H9 (cell line): ENCODE measurements around the gene MAPKAP1. TPM values are rescaled to one million over a fixed set of nuclear protein-coding genes. Genes with fewer than 3 reads are reported as not detected.

ENCODE experiments used
- DNase-seq: peaks from one replicate; pipeline ENCODE4 v3.0.0-alpha.2; 2017
- H2AFZ ChIP-seq: one replicate; pipeline ENCODE4 v1.6.1; 2013; ENCODE audit warnings: mild to moderate bottlenecking, low read length, control low read depth, moderate library complexity
- H2AK5ac ChIP-seq: 2 replicates; pipeline ENCODE4 v1.6.1; 2013; ENCODE audit warnings: low read length, control low read depth, mixed read lengths; ENCODE audit not compliant: insufficient read length
- H2BK120ac ChIP-seq: one replicate; pipeline ENCODE4 v1.6.1; 2013; ENCODE audit warnings: low read depth, mild to moderate bottlenecking, low read length, control low read depth, inconsistent platforms; ENCODE audit not compliant: poor library complexity, severe bottlenecking
- H2BK12ac ChIP-seq: 2 replicates; pipeline ENCODE4 v1.6.1; 2013; ENCODE audit warnings: low read length, control low read depth, mixed read lengths, low read depth; ENCODE audit not compliant: insufficient read length
- H2BK15ac ChIP-seq: 2 replicates; pipeline ENCODE4 v1.6.1; 2013; ENCODE audit warnings: low read depth, low read length, control low read depth
- H2BK20ac ChIP-seq: one replicate; pipeline ENCODE4 v1.6.1; 2013; ENCODE audit warnings: low read depth, mild to moderate bottlenecking, low read length, control low read depth, inconsistent platforms; ENCODE audit not compliant: poor library complexity, severe bottlenecking
- H2BK5ac ChIP-seq: 2 replicates; pipeline ENCODE4 v1.6.1; 2013; ENCODE audit warnings: low read length, control low read depth, mixed read lengths; ENCODE audit not compliant: insufficient read length
- H3K14ac ChIP-seq: 2 replicates; pipeline ENCODE4 v1.6.1; 2013; ENCODE audit warnings: low read length, control low read depth; ENCODE audit not compliant: insufficient read depth
- H3K18ac ChIP-seq: 2 replicates; pipeline ENCODE4 v1.6.1; 2013; ENCODE audit warnings: low read depth, mild to moderate bottlenecking, mixed read lengths, low read length, control low read depth; ENCODE audit not compliant: insufficient read length
- H3K23ac ChIP-seq: 2 replicates; pipeline ENCODE4 v1.6.1; 2013; ENCODE audit warnings: low read length, control low read depth, mixed read lengths, low read depth; ENCODE audit not compliant: insufficient read length
- H3K23me2 ChIP-seq: 2 replicates; pipeline ENCODE4 v1.6.1; 2013; ENCODE audit warnings: low read depth, mild to moderate bottlenecking, mixed read lengths, low read length, control low read depth; ENCODE audit not compliant: insufficient read length, poor library complexity, severe bottlenecking
- H3K27ac ChIP-seq: 2 replicates; pipeline ENCODE4 v1.5.1; 2013; ENCODE audit warnings: low read length, control low read depth, mixed read lengths, low read depth; ENCODE audit not compliant: insufficient read length
- H3K27me3 ChIP-seq: 2 replicates; pipeline ENCODE4 v1.6.1; 2013; ENCODE audit warnings: low read length, control low read depth, inconsistent platforms; ENCODE audit not compliant: insufficient read depth
- H3K4ac ChIP-seq: 2 replicates; pipeline ENCODE4 v1.6.1; 2013; ENCODE audit warnings: low read depth, mild to moderate bottlenecking, control low read depth, inconsistent platforms, low read length, moderate library complexity
- H3K4me1 ChIP-seq: 2 replicates; pipeline ENCODE4 v1.6.1; 2013; ENCODE audit warnings: low read length, control low read depth, inconsistent platforms; ENCODE audit not compliant: insufficient read depth
- H3K4me2 ChIP-seq: 2 replicates; pipeline ENCODE4 v1.6.1; 2013; ENCODE audit warnings: low read length, control low read depth, mixed read lengths; ENCODE audit not compliant: insufficient read length, insufficient read depth
- H3K56ac ChIP-seq: 2 replicates; pipeline ENCODE4 v1.6.1; 2013; ENCODE audit warnings: low read depth, mild to moderate bottlenecking, mixed read lengths, low read length, control low read depth; ENCODE audit not compliant: insufficient read length
- H3K79me1 ChIP-seq: 2 replicates; pipeline ENCODE4 v1.6.1; 2013; ENCODE audit warnings: low read depth, mild to moderate bottlenecking, moderate library complexity, low read length, control low read depth, inconsistent platforms; ENCODE audit not compliant: insufficient read depth, poor library complexity, severe bottlenecking
- H3K79me2 ChIP-seq: 2 replicates; pipeline ENCODE4 v1.6.1; 2013; ENCODE audit warnings: low read length, control low read depth, inconsistent platforms; ENCODE audit not compliant: insufficient read depth
- H3K9ac ChIP-seq: 2 replicates; pipeline ENCODE4 v1.6.1; 2013; ENCODE audit warnings: low read length, control low read depth, mixed read lengths; ENCODE audit not compliant: insufficient read length; ENCODE audit errors: extremely low read depth
- H3K9me3 ChIP-seq: one replicate; pipeline ENCODE4 v1.6.1; 2013; ENCODE audit warnings: low read depth, low read length, inconsistent platforms; ENCODE audit not compliant: control insufficient read depth
- H3T11ph ChIP-seq: one replicate; pipeline ENCODE4 v1.6.1; 2013; ENCODE audit warnings: mild to moderate bottlenecking, low read length, control low read depth, inconsistent platforms
- H4K20me1 ChIP-seq: one replicate; pipeline ENCODE4 v1.6.1; 2013; ENCODE audit not compliant: control insufficient read depth, insufficient read length, insufficient read depth
- H4K5ac ChIP-seq: 2 replicates; pipeline ENCODE4 v1.6.1; 2013; ENCODE audit warnings: low read depth, mild to moderate bottlenecking, mixed read lengths, low read length, control low read depth; ENCODE audit not compliant: insufficient read length
- H4K8ac ChIP-seq: replicated peaks from 2 replicates; pipeline ENCODE4 v1.6.1; 2013; ENCODE audit warnings: low read length, control low read depth, mixed read lengths, low read depth; ENCODE audit not compliant: insufficient read length
- H4K91ac ChIP-seq: 2 replicates; pipeline ENCODE4 v1.6.1; 2013; ENCODE audit warnings: low read depth, mild to moderate bottlenecking, moderate library complexity, mixed read lengths, low read length, control low read depth; ENCODE audit not compliant: insufficient read length
- H3K27ac Mint-ChIP-seq, 3 experiments: 2 replicates in 2 of 3; 3 replicates in 1 of 3; pipeline ENCODE4 v1.8.0; 2020 to 2021; ENCODE audit warnings: mixed read lengths in 3 of 3, mild to moderate bottlenecking in 1 of 3, moderate library complexity in 1 of 3
- H3K27me3 Mint-ChIP-seq: 2 replicates; pipeline ENCODE4 v1.8.0; 2021; ENCODE audit warnings: low read depth, mild to moderate bottlenecking, moderate library complexity, mixed read lengths
- H3K36me3 Mint-ChIP-seq, 3 experiments: 2 replicates in 2 of 3; 3 replicates in 1 of 3; pipeline ENCODE4 v1.8.0; 2020 to 2021; ENCODE audit warnings: low read depth in 3 of 3, mixed read lengths in 3 of 3; ENCODE audit not compliant: insufficient read depth in 1 of 3
- H3K4me1 Mint-ChIP-seq, 2 experiments: 2 replicates each; pipeline ENCODE4 v1.8.0; 2020; ENCODE audit warnings: mixed read lengths in 2 of 2
- H3K4me3 Mint-ChIP-seq, 2 experiments: 2 replicates in 1 of 2; 3 replicates in 1 of 2; pipeline ENCODE4 v1.8.0; 2020 to 2021; ENCODE audit warnings: mild to moderate bottlenecking in 2 of 2, mixed read lengths in 2 of 2, moderate library complexity in 1 of 2
- H3K9me3 Mint-ChIP-seq, 2 experiments: 2 replicates in 1 of 2; 3 replicates in 1 of 2; pipeline ENCODE4 v1.8.0; 2020; ENCODE audit warnings: mild to moderate bottlenecking in 2 of 2, mixed read lengths in 2 of 2, moderate library complexity in 1 of 2
- CTCF ChIP-seq: fragments of 200-600 bp; sonication (generic); conservative IDR thresholded peaks from 3 replicates; pipeline ENCODE4 v1.8.0; 2021; ENCODE audit warnings: antibody characterized with exemption, mild to moderate bottlenecking
- WGBS: extraction: QIAGEN DNeasy Blood & Tissue Kit; methylation state at CpG from one replicate; pipeline ENCODE4 v1.1.7; 2013; ENCODE audit warnings: missing lambda C conversion rate, low lambda C conversion rate, mixed read lengths; ENCODE audit not compliant: insufficient read length; ENCODE audit errors: extremely low coverage; 5-methylcytosine and 5-hydroxymethylcytosine counted together
- total RNA-seq: library from RNA; stranded (reverse); gene quantifications from 2 replicates; pipeline ENCODE4 v1.2.1, GENCODE V29; 2021

MAPKAP1 gene
- total RNA-seq, 1 experiment from 2014 or later: 97.0 TPM

- Mint-ChIP-seq H3K27me3 (no peaks in the 10 kb centered on the region), H3K36me3 (peaks cover 3 to 11% (median 9%) of the 10 kb centered on the region in 3 experiments; a peak in 4 of 7 replicates), H3K4me3 (no peak overlapping the region), H3K4me1 (peaks cover 3 to 8% of the 10 kb centered on the region in 2 experiments; a peak in 3 of 4 replicates), H3K27ac (no peak overlapping the region), H3K9me3 (no peaks in the 10 kb centered on the region)
- Histone ChIP-seq H3K79me2 (no peaks in the 10 kb centered on the region), H2BK20ac (no peak overlapping the region), H3K27ac (no peak overlapping the region), H4K91ac (no peak overlapping the region), H3K4me1 (no peaks in the 10 kb centered on the region), H2BK5ac (no peak overlapping the region), H4K8ac (no peak overlapping the region), H2BK12ac (no peak overlapping the region), H3K9ac (no peak overlapping the region), H4K20me1 (no peaks in the 10 kb centered on the region), H3T11ph (no peak overlapping the region), H3K4me2 (no peak overlapping the region), H2BK15ac (no peak overlapping the region), H2BK120ac (no peak overlapping the region), H3K18ac (no peak overlapping the region), H3K23me2 (no peaks in the 10 kb centered on the region), H3K56ac (no peak overlapping the region), H3K23ac (no peak overlapping the region), H3K9me3 (no peaks in the 10 kb centered on the region), H3K79me1 (no peaks in the 10 kb centered on the region), H4K5ac (no peak overlapping the region), H2AFZ (no peak overlapping the region), H2AK5ac (no peak overlapping the region), H3K14ac (no peak overlapping the region), H3K27me3 (no peaks in the 10 kb centered on the region), H3K4ac (no peak overlapping the region)
- DNase-seq: no peak
- no peak for TF ChIP-seq CTCF
- no CpG with 5 or more reads among the region's 14 CpGs for WGBS
Observed at GRCh38 chr9:125440411-125440810, 266.6 kb downstream of the MAPKAP1 start.
